Measurements from ENCODE around the gene FAM240A.
"Not testable (repeated sequence)": the region's sequence is repeated elsewhere in the genome, so short reads cannot be mapped to it uniquely, and the experiment has no call there.

Gene FAM240A

DNA sequence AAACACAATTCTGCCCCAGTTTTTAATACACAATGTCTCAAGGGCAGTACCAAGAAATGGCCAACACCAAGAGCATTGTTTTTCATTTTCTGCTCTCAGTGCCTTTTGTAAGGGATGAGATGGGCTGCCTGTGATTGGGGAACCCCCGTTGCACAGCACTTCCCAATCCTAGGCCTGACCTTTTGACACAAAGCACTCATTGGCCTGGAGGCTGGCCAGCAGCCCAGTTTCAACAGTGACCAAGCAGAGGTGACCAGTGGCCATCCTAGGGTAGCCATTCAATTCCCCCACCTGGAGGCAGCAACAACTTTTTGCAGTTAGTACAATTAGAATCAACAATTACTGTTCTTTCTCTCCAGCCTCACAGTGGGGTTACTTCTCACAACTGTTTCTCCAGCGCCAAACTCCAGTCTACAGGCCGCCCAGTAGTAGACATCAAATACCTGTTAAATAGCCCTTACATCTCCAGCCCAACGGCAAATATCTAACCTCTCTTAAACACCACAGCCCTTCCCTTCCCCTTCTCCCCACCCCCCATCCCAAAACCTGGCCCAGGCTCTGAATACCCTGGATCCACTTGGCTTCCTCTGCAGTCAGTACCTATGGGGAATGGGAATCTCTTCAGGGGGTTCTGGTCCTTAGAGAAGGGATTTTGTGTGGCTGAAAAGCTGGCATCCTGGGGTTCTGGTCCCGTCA lies 37.3 kb upstream of the FAM240A start:
- no peak for TF ChIP-seq Cebpa-rat (IDR thresholded peaks at IDR 0.05)
- H3K36me3 ChIP-seq = no peaks in the 10 kb centered on the region
- H3K4me3 ChIP-seq = no peak overlapping the region
- H3K27me3 ChIP-seq = no peaks in the 10 kb centered on the region
- peaks cover 0 to 4% (median 0%) of the 10 kb centered on the region in 11 experiments; a peak in 1 of 22 replicates for H3K9me3 ChIP-seq (replicated peaks in 1 of 11)
- peak overlapping the region in 2 of 11 experiments; percentile 4 to 26; a peak in 1 of 22 replicates for H3K4me2 ChIP-seq
- no peaks in the 10 kb centered on the region for H4K20me1 ChIP-seq
- H3K27ac ChIP-seq = no peak overlapping the region
- no peak overlapping the region for H3K9ac ChIP-seq
- peaks cover 0 to 9% (median 3%) of the 10 kb centered on the region in 10 experiments; a peak in 6 of 20 replicates for H3K4me1 ChIP-seq

DNA sequence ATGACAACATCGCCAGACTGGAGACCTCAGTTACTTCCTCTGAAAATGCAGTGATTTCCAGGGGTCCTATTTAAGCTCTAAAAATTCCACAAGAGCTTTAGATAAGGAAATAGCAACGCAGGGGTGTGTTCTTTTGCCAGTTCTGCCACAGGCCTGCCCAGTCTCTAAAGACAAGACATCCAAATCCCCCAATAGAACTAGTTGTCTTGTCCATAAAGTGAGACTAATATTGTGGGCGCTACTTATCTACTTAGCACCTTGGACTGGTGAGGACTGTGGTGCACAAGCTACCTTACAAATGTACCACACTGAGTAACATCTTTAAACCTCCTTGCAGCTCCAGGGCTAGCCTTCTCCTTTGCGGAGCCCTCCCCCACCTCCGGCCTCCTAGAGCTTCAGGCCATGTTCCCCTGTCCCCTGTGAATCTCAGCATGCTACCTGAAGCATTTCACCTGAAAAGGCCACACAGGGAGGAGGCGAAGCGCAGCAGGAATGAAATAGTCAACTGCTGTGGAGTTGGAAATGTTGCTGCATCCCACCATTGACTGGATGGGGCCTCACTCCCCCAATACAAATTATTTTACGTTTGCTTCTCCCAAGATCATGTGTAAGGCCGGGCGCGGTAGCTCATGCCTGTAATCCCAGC lies 36.6 kb upstream of the FAM240A start:
- H3K4me1 ChIP-seq = peaks cover 0 to 9% (median 3%) of the 10 kb centered on the region in 10 experiments; a peak in 6 of 20 replicates
- no peak overlapping the region for H3K27ac ChIP-seq
- no peak overlapping the region for H3K4me3 ChIP-seq

GRCh38 chr3:46576386-46576785 lies 35.9 kb upstream of the FAM240A start:
- H3K36me3 ChIP-seq = no peaks in the 10 kb centered on the region
- H3K4me3 ChIP-seq = no peak overlapping the region
- H3K9me3 ChIP-seq (replicated peaks in 1 of 11) = 0 out of 22 replicates have a peak, but pooled peaks cover 0 to 3% (median 0%) of the 10 kb centered on the region in 11 experiments
- H3K4me1 ChIP-seq = peaks cover 0 to 9% (median 3%) of the 10 kb centered on the region in 10 experiments; a peak in 6 of 20 replicates
- no peak overlapping the region for H3K27ac ChIP-seq
- no peak overlapping the region for H3K9ac ChIP-seq
- no peak overlapping the region for H3K4me2 ChIP-seq
- no peak for TF ChIP-seq Cebpa-rat (IDR thresholded peaks at IDR 0.05)
- no peaks in the 10 kb centered on the region for H3K27me3 ChIP-seq
- H4K20me1 ChIP-seq = no peaks in the 10 kb centered on the region

More for the DNA sequence above, 36.6 kb upstream of the FAM240A start:
- no peak for TF ChIP-seq Cebpa-rat (IDR thresholded peaks at IDR 0.05)
- H3K27me3 ChIP-seq = no peaks in the 10 kb centered on the region
- no peak overlapping the region for H3K9ac ChIP-seq
- no peaks in the 10 kb centered on the region for H4K20me1 ChIP-seq
- H3K9me3 ChIP-seq (replicated peaks in 1 of 11) = 0 out of 22 replicates have a peak, but pooled peaks cover 0 to 3% (median 0%) of the 10 kb centered on the region in 11 experiments
- no peaks in the 10 kb centered on the region for H3K36me3 ChIP-seq
- no peak overlapping the region for H3K4me2 ChIP-seq

- Histone ChIP-seq H3K27ac (no peak overlapping the region), H3K36me3 (no peaks in the 10 kb centered on the region), H4K20me1 (no peaks in the 10 kb centered on the region), H3K4me1 (peaks cover 0 to 9% (median 3%) of the 10 kb centered on the region in 10 experiments; a peak in 6 of 20 replicates), H3K27me3 (no peaks in the 10 kb centered on the region), H3K4me2 (no peak overlapping the region), H3K9ac (no peak overlapping the region), H3K4me3 (no peak overlapping the region), H3K9me3 (replicated peaks in 1 of 11) (0 out of 22 replicates have a peak, but pooled peaks cover 0 to 3% (median 0%) of the 10 kb centered on the region in 11 experiments)
- TF ChIP-seq Cebpa-rat (IDR thresholded peaks at IDR 0.05) = no peak
These were observed 35.4 kb upstream of the FAM240A start for GRCh38 chr3:46576879-46577278.

- not testable (repeated sequence) for H3K9me3 ChIP-seq (replicated peaks in 1 of 11); H3K4me2 ChIP-seq; H3K27ac ChIP-seq; H3K9ac ChIP-seq; H3K27me3 ChIP-seq; H3K4me1 ChIP-seq; H3K36me3 ChIP-seq; H4K20me1 ChIP-seq; H3K4me3 ChIP-seq
These were observed 34.6 kb upstream of the FAM240A start for GRCh38 chr3:46577580-46578249.

DNA sequence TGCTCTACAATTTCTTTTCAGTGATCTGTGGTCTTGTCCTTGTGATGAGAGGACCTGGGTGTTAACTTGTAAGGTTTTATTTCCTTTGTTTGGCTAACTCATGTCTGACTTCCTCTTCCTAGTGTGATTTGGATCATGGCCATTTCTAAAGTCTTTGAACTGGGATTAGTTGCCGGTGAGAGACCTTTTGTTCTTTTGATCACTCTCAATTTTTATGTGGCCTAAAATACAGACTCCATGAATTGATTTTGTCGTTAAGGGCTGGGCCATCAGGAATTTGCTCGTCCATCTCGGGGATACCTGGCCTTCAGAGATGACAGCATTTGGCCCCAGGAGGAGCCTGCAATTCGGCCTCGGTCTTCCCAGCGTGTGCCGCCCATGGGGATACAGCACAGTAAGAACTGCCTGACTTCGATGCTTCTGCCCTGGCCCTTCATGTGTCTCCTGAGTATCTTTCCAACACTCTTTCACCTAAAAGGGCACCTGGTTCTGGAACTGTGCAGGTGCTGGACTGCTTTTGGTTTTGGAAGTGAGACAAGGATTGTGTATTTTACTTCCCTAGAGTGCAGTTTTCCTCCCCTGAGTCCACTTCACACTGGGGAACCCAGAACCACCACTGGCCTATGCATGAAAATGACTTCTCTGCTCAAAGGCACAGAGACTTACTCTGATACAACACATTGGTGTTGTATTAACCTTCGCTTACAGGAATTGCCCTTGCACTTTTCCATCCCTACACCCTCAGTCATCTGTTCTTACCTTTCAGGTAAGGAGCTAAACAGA lies 33.2 kb upstream of the FAM240A start:
- H3K27ac ChIP-seq = no peak overlapping the region
- peaks cover 0 to 9% (median 3%) of the 10 kb centered on the region in 10 experiments; a peak in 6 of 20 replicates for H3K4me1 ChIP-seq
- no peaks in the 10 kb centered on the region for H4K20me1 ChIP-seq
- H3K4me3 ChIP-seq = no peak overlapping the region
- no peak for TF ChIP-seq Cebpa-rat (IDR thresholded peaks at IDR 0.05)
- no peaks in the 10 kb centered on the region for H3K27me3 ChIP-seq
- H3K9me3 ChIP-seq (replicated peaks in 1 of 11) = 0 out of 22 replicates have a peak, but pooled peaks cover 0 to 3% (median 0%) of the 10 kb centered on the region in 11 experiments
- H3K36me3 ChIP-seq = no peaks in the 10 kb centered on the region
- peak overlapping the region in 5 of 11 experiments; percentile 0 to 28 (median 15); a peak in 3 of 22 replicates for H3K4me2 ChIP-seq
- H3K9ac ChIP-seq = no peak overlapping the region

GRCh38 chr3:46579756-46580286 lies 32.5 kb upstream of the FAM240A start:
- Histone ChIP-seq H3K36me3 (no peaks in the 10 kb centered on the region), H3K4me2 (no peak overlapping the region), H3K27ac (no peak overlapping the region), H3K9me3 (replicated peaks in 1 of 11) (peaks cover 0 to 3% (median 0%) of the 10 kb centered on the region in 11 experiments; a peak in 1 of 22 replicates), H3K4me1 (peaks cover 0 to 9% (median 3%) of the 10 kb centered on the region in 10 experiments; a peak in 6 of 20 replicates), H3K9ac (no peak overlapping the region), H4K20me1 (no peaks in the 10 kb centered on the region), H3K4me3 (no peak overlapping the region), H3K27me3 (no peaks in the 10 kb centered on the region)
- no peak for TF ChIP-seq Cebpa-rat (IDR thresholded peaks at IDR 0.05)

DNA sequence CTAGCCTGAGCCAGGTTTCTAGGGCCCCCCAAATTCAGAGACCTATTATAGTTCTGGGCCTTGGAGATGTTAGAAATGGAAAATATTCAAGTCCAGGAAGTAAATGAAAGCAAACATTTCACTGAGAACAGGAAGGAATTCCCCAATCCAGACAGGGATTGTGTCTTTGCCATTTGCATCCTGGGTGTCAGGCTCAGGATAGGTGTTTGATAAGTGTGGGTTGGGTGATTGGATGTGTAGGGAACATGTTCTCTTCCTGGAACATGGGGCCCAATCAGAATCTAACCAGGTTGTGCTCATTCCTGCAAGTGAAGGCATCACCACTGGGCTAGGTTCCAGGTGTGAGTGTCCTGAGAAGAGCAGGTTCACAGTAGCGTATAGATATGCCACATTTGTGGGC lies 31.6 kb upstream of the FAM240A start:
- Histone ChIP-seq H4K20me1 (no peaks in the 10 kb centered on the region), H3K4me1 (peaks cover 0 to 9% (median 2%) of the 10 kb centered on the region in 10 experiments; a peak in 5 of 20 replicates), H3K4me2 (no peak overlapping the region), H3K9ac (no peak overlapping the region), H3K4me3 (no peak overlapping the region), H3K9me3 (replicated peaks in 1 of 11) (peaks cover 0 to 3% (median 0%) of the 10 kb centered on the region in 11 experiments; a peak in 1 of 22 replicates), H3K27ac (no peak overlapping the region), H3K36me3 (no peaks in the 10 kb centered on the region), H3K27me3 (no peaks in the 10 kb centered on the region)
- no peak for TF ChIP-seq Cebpa-rat (IDR thresholded peaks at IDR 0.05)

Measured in BLaER1 treated with 17β-estradiol and CSF1 and Interleukin-3, amounts not matched to agents 10 nM and 100 nM (cell line).